Activated CD4-positive, alpha-beta T cell treated with anti-CD3 and anti-CD28 coated beads for 24 hours (primary cell): Measurements from ENCODE around the gene ETS1.

Experiments
- DNase-seq, 2 donors: peaks; one replicate each; pipeline ENCODE4 v3.0.0-alpha.2; 2020; ENCODE audit warnings: low read depth in 2 of 2

Gene ETS1

GRCh38 chr11:128434411-128434810 lies 152.9 kb downstream of the ETS1 start:
- DNase-seq, result no peak

- DNase-seq, result no peak
Observed at GRCh38 chr11:128432926-128433325, 154.4 kb downstream of the ETS1 start.

GRCh38 chr11:128431931-128432330 lies 155.4 kb downstream of the ETS1 start:
- DNase-seq, result no peak

- DNase-seq, result no peak
Observed at GRCh38 chr11:128428935-128429334, 158.4 kb downstream of the ETS1 start.

DNA sequence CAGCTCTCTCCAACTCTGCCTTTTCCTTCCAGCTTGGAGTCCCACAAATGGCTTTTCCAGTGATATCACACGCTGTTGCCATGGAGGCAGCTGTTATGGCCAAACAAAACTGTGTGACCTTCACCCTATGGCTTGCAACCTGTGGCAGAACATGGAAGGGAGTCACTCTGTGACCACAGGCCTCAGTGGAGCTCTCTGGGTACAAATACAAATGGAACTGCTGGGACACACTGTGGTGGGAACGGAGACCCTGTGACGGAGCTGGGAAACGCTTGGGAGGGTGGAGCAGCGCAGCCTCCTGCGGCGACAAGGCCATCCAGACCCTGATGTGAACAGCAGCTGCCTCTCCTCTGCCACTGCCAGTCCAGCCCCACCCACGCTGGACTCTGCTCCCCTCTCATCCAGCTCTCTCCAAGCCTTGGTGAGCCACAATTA lies 162.5 kb downstream of the ETS1 start:
- DNase-seq, result no peak

DNA sequence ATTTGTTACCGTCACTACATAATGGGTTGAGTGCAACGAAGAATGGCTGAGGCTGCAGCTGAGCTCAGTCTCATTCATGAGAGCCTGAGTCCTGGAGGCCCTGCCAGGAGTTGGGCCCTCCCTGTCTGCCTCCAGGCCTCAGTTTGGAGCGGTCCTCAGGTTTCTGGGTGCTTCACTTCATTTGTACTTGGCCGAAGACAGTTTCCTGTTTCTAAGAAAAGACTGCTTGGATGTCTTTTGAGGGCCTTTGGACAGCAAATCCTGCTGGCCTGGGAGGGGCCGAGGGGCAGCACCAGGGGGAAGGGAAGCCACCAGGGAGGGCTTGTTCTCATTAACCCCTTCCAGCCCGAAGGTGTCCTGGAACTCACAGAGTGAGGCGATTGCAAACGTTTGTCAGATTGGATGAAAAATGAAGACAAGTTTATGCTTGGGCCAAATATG lies 163.1 kb downstream of the ETS1 start:
- DNase-seq, result no peak

DNA sequence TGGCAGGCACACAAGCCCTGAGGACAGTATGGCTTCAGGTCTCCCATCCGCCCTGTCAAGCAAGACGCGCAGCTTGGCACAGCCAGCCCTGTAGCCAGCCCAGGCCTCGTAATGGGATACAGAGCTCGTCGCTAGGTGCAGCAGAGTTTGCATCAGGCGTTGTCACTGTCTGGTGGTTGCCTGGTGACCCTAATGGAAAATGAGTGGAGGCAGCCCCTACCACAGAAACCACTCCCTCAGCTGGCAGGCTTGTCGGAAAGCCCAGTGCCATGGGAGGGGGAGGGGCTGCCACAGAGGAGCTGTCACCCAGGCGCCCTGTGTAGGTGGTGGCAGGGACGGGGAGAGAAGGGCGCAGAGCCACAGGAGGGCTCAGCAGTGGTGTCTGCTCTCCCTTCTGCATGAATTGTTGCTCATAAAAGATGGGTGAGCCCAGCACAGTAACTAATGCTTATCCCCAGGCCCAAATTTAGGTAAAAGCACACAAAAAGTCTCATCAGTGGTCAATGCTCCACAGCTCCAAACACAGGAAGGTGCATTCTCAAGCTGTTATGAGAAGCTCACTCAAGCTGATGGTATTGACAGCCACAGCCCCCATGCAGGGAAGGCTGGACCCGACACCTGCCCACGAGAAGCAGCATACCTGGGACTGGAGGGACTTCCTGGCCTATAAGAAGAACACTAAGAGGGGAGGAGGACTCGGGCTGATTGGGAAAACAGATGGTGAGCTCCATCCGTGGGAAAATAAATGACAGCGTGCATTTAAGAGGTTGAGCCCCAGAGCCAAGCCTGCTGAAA lies 164.6 kb downstream of the ETS1 start:
- DNase-seq, result peak; percentile 87

DNA sequence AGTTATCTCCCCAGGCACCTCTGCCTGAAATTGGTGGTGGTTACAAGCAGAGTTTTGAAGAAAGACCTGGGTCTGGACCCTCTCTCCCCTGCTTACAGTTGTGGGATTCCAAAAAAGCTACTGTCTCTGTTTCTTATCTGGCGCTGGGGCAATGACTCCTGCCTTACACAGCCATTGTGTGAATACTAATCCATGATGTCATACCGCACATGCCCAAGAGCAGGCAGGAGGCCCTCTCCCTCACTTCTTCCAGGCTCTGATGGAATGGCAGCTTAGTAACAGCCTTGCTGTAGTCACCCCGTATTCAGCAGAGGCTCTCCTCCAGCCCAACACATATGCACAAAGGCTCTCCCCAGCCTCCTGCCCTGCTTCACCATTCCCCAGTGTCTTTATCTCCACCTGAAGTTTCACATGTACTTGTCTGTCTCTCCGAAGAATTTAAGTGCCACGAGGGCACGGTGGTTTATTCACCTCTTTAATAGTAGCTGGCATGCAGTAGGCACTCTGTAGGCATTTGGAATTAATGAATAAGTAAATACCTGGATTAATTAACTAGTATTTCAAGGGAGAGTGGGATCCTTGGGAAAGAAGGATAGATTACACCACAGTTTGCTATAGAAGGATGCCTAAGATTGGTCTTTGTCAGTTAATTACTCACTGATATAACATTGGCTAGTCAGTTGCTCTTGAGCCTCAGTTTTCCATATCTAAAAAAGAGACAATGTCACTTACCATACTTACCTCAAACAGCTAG lies 165.6 kb downstream of the ETS1 start:
- DNase-seq, result no peak

GRCh38 chr11:128420951-128421350 lies 166.4 kb downstream of the ETS1 start:
- no peak for DNase-seq

- no peak for DNase-seq
Observed at GRCh38 chr11:128420265-128420664, 167.1 kb downstream of the ETS1 start.

- DNase-seq, result no peak
Observed at GRCh38 chr11:128419012-128419767, 168.2 kb downstream of the ETS1 start.

GRCh38 chr11:128417607-128418324 lies 169.6 kb downstream of the ETS1 start:
- DNase-seq, result no peak

GRCh38 chr11:128416976-128417375 lies 170.4 kb downstream of the ETS1 start:
- DNase-seq, result no peak

- no peak for DNase-seq
Observed at GRCh38 chr11:128415539-128415938, 171.8 kb downstream of the ETS1 start.

GRCh38 chr11:128412847-128413791 lies 174.2 kb downstream of the ETS1 start:
- no peak for DNase-seq

DNA sequence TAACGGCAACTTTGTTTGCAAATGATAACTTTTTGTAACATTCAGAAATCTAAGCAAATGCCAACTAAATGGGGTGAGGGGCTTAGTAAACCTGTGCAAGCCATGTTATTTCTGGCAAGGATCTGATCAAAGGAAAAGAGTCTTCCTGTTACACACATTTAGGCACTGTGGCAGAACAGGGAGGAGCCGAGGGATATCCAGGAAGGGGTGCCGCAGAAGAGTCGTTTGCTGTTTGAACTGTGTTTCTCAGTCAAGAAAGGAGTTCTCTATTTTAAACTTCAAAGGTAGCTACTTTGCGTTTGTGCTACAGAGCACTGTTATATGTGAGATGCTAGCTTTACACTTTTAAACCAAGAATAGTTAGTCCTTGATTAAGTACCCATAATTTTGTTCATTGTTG lies 175.5 kb downstream of the ETS1 start:
- DNase-seq, result no peak

DNA sequence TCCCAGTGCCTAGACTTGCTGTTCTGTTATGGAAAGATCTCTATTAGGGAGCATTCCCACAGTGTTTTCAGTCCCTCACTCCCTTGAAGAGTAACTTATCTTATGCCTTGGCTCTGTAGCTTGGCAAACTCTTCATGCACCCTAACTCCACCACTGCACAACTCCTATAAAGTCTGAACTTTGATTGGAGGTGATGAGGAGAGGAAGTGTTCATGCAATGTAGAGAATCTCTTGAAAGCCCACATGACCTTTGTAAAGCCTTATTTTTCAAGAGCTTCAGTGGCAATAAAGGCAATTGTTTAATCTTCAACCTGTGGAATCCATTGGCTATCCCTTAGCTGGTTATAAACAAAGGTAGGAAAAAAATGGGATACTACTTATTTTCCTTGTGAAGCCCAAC lies 176.2 kb downstream of the ETS1 start:
- no peak for DNase-seq

DNA sequence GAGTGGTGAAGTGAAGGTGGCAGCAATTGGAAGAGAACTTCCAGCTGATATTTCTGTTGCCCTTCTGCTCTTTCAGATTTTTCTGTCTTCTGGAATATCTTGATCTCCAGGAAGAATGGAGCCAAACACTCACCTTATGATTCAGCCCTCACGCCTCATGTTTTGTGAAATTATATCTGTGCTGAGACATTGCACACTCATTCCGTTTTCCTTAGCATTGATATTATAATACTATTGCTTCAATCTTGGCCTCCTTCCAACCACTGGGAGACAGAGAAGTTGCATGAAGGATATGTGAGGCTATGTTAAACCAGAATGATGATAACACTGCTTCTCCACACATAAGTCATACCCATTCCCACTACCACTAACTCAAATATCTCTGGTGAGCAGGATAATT lies 177.9 kb downstream of the ETS1 start:
- no peak for DNase-seq
